GM23338 (cell line): ENCODE results near the gene VPS8. TPM values are rescaled to one million over a fixed set of nuclear protein-coding genes. Genes with fewer than 3 reads are reported as not detected.

ENCODE experiments used
- ATAC-seq: fragments of 200-7000 bp; cut with Tn5 transposase; 3 replicates; pipeline ENCODE4 v1.9.1; 2020
- DNase-seq: peaks from one replicate; pipeline ENCODE4 v3.0.0-alpha.2; 2015; ENCODE audit warnings: low spot score
- H2AFZ ChIP-seq: fragments of 200-600 bp; sonication (generic); 2 replicates; pipeline ENCODE4 v1.8.0; 2016; ENCODE audit warnings: antibody characterized with exemption, mild to moderate bottlenecking, moderate library complexity
- H3F3A ChIP-seq: fragments of 200-600 bp; sonication (generic); replicated peaks from 2 replicates; pipeline ENCODE4 v1.8.0; 2017; ENCODE audit warnings: antibody characterized with exemption, mixed run types, low read depth
- H3K27ac ChIP-seq: fragments of 200-600 bp; sonication (generic); 2 replicates; pipeline ENCODE4 v1.6.1; 2016; ENCODE audit warnings: low read depth
- H3K27me3 ChIP-seq: fragments of 200-600 bp; sonication (generic); 2 replicates; pipeline ENCODE4 v1.8.0; 2016; ENCODE audit warnings: mild to moderate bottlenecking, mixed run types, moderate library complexity; ENCODE audit not compliant: insufficient read depth
- H3K36me3 ChIP-seq: fragments of 200-600 bp; sonication (generic); 2 replicates; pipeline ENCODE4 v1.8.0; 2016; ENCODE audit warnings: mild to moderate bottlenecking; ENCODE audit not compliant: insufficient read depth
- H3K4me1 ChIP-seq: fragments of 200-600 bp; sonication (generic); 2 replicates; pipeline ENCODE4 v1.8.0; 2016; ENCODE audit warnings: mild to moderate bottlenecking, moderate library complexity; ENCODE audit not compliant: insufficient read depth
- H3K4me2 ChIP-seq: fragments of 200-600 bp; sonication (generic); 2 replicates; pipeline ENCODE4 v1.7.1; 2017; ENCODE audit warnings: mixed run types
- H3K4me3 ChIP-seq: fragments of 200-600 bp; sonication (generic); 2 replicates; pipeline ENCODE4 v1.6.1; 2016; ENCODE audit warnings: mixed run types
- H3K79me2 ChIP-seq: fragments of 200-600 bp; sonication (generic); replicated peaks from 2 replicates; pipeline ENCODE4 v1.8.0; 2017; ENCODE audit warnings: mild to moderate bottlenecking; ENCODE audit not compliant: insufficient read depth
- H3K9me2 ChIP-seq: fragments of 200-600 bp; sonication (generic); 2 replicates; pipeline ENCODE4 v1.8.0; 2017; ENCODE audit not compliant: insufficient read depth
- H4K20me1 ChIP-seq: fragments of 200-600 bp; sonication (generic); replicated peaks from 2 replicates; pipeline ENCODE4 v1.8.0; 2017; ENCODE audit warnings: mild to moderate bottlenecking; ENCODE audit not compliant: insufficient read depth
- H3K27ac Mint-ChIP-seq: 2 replicates; pipeline ENCODE4 v1.8.0; 2020; ENCODE audit warnings: inconsistent platforms, mild to moderate bottlenecking, moderate library complexity, mixed read lengths
- H3K27me3 Mint-ChIP-seq: 3 replicates; pipeline ENCODE4 v1.8.0; 2022; ENCODE audit warnings: low read depth, mild to moderate bottlenecking, moderate library complexity, mixed read lengths, inconsistent platforms; ENCODE audit not compliant: insufficient read depth, poor library complexity
- H3K36me3 Mint-ChIP-seq: 3 replicates; pipeline ENCODE4 v1.8.0; 2021; ENCODE audit warnings: low read depth, mild to moderate bottlenecking, inconsistent platforms, moderate library complexity, mixed read lengths
- H3K4me1 Mint-ChIP-seq: 3 replicates; pipeline ENCODE4 v1.8.0; 2020; ENCODE audit warnings: mild to moderate bottlenecking, inconsistent platforms, mixed read lengths
- H3K4me3 Mint-ChIP-seq: 3 replicates; pipeline ENCODE4 v1.8.0; 2021; ENCODE audit warnings: moderate library complexity, mild to moderate bottlenecking, inconsistent platforms, mixed read lengths
- H3K9me3 Mint-ChIP-seq: 3 replicates; pipeline ENCODE4 v1.8.0; 2020; ENCODE audit warnings: moderate library complexity, mild to moderate bottlenecking, inconsistent platforms, mixed read lengths
- CREB1 ChIP-seq: fragments of 250-450 bp; sonication (Bioruptor Pico); IDR thresholded peaks from 2 replicates; pipeline ENCODE4 v1.5.0; 2020; ENCODE audit warnings: low read depth, mild to moderate bottlenecking, moderate library complexity
- CTCF ChIP-seq, 2 experiments: fragments of 200-600 bp in 1 of 2; sonication (generic) in 1 of 2; conservative IDR thresholded peaks; 2 replicates each; pipeline versions ENCODE4 v1.5.1 to v1.6.1; 2016 to 2017; ENCODE audit warnings: antibody characterized with exemption in 2 of 2, low read depth in 2 of 2, mild to moderate bottlenecking in 2 of 2, moderate library complexity in 1 of 2
- ETS1 ChIP-seq: IDR thresholded peaks from 2 replicates; pipeline ENCODE4 v1.6.1; 2016; ENCODE audit warnings: antibody characterized with exemption
- EZH2 ChIP-seq: fragments of 200-600 bp; sonication (generic); IDR thresholded peaks from one replicate; pipeline ENCODE4 v1.8.0; 2017; ENCODE audit warnings: antibody characterized with exemption, mild to moderate bottlenecking, low read depth; ENCODE audit not compliant: unreplicated experiment
- EZH2phosphoT487 ChIP-seq: fragments of 200-600 bp; sonication (generic); IDR thresholded peaks from one replicate; pipeline ENCODE4 v1.8.1; 2018; ENCODE audit warnings: antibody characterized with exemption; ENCODE audit not compliant: unreplicated experiment
- JUNB ChIP-seq: IDR thresholded peaks from one replicate; pipeline ENCODE4 v1.6.1; 2016; ENCODE audit warnings: antibody characterized with exemption; ENCODE audit not compliant: unreplicated experiment
- NANOG ChIP-seq: IDR thresholded peaks from 2 replicates; pipeline ENCODE4 v1.6.1; 2016; ENCODE audit warnings: antibody characterized with exemption, borderline replicate concordance
- POLR2AphosphoS5 ChIP-seq: IDR thresholded peaks from 2 replicates; pipeline ENCODE4 v1.6.1; 2016; ENCODE audit warnings: antibody characterized with exemption, low read depth
- STAT1 ChIP-seq: IDR thresholded peaks from one replicate; pipeline ENCODE4 v1.6.1; 2016; ENCODE audit warnings: antibody characterized with exemption; ENCODE audit not compliant: unreplicated experiment
- ZNF114 ChIP-seq: fragments of 250-450 bp; sonication (Bioruptor Pico); IDR thresholded peaks from 2 replicates; pipeline ENCODE4 v1.5.0; 2020; ENCODE audit warnings: mild to moderate bottlenecking, moderate library complexity
- ZNF331 ChIP-seq: fragments of 250-450 bp; sonication (Bioruptor Pico); IDR thresholded peaks from 2 replicates; pipeline ENCODE4 v1.5.0; 2020; ENCODE audit warnings: low read depth, mild to moderate bottlenecking, moderate library complexity
- polyA plus RNA-seq: library from polyadenylated mRNA; unstranded; fragments of >200 nt; fragmentation: Nextera tagmentation; extraction: Ambion mirVana; gene quantifications from 2 replicates; pipeline ENCODE4 v1.2.1, GENCODE V29; 2016
- total RNA-seq: library from RNA; depleted of rRNA; stranded (reverse); fragments of >200 nt; shearing (Covaris generic); gene quantifications from 2 replicates; pipeline ENCODE4 v1.2.3, GENCODE V29; 2014
- TF ChIP-seq, protein P1 (sequence below): IDR thresholded peaks from one replicate; pipeline ENCODE4 v1.6.1; 2018; ENCODE audit warnings: antibody characterized with exemption; ENCODE audit not compliant: unreplicated experiment

VPS8 gene
- total and polyA plus RNA-seq, 2 experiments from 2014 or later = 17.3 to 45.5 TPM

DNA sequence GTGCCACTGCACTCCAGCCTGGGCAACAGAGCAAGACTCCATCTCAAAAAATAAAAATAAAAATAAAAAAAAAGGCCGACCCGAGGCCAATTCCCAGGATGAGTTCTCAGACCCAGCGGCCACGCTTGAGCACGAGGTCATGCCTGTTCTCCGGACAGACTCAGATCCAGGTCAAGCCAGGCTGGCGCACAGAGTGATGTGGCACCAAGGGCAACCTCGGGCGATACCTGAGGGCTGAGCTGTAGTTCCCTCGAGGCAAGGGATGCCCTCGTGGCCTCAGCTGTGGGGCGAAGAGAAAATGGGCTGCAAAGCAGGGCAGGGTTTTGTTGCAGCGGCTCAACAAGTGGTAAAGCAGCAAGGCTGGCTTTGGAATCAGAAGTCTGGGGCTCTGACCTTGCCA lies 263.6 kb downstream of the VPS8 start (continued):
- TF ChIP-seq, protein P1, sequence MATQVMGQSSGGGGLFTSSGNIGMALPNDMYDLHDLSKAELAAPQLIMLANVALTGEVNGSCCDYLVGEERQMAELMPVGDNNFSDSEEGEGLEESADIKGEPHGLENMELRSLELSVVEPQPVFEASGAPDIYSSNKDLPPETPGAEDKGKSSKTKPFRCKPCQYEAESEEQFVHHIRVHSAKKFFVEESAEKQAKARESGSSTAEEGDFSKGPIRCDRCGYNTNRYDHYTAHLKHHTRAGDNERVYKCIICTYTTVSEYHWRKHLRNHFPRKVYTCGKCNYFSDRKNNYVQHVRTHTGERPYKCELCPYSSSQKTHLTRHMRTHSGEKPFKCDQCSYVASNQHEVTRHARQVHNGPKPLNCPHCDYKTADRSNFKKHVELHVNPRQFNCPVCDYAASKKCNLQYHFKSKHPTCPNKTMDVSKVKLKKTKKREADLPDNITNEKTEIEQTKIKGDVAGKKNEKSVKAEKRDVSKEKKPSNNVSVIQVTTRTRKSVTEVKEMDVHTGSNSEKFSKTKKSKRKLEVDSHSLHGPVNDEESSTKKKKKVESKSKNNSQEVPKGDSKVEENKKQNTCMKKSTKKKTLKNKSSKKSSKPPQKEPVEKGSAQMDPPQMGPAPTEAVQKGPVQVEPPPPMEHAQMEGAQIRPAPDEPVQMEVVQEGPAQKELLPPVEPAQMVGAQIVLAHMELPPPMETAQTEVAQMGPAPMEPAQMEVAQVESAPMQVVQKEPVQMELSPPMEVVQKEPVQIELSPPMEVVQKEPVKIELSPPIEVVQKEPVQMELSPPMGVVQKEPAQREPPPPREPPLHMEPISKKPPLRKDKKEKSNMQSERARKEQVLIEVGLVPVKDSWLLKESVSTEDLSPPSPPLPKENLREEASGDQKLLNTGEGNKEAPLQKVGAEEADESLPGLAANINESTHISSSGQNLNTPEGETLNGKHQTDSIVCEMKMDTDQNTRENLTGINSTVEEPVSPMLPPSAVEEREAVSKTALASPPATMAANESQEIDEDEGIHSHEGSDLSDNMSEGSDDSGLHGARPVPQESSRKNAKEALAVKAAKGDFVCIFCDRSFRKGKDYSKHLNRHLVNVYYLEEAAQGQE = no peak
- TF ChIP-seq CTCF (conservative IDR thresholded peaks at IDR 0.05; ENCODE audit: low read depth in 2 of 2) (no peak), EZH2 (no peak), JUNB (no peak), ZNF331 (CRISPR knock-in tag) (no peak), ZNF114 (CRISPR knock-in tag) (no peak), STAT1 (no peak)

DNA sequence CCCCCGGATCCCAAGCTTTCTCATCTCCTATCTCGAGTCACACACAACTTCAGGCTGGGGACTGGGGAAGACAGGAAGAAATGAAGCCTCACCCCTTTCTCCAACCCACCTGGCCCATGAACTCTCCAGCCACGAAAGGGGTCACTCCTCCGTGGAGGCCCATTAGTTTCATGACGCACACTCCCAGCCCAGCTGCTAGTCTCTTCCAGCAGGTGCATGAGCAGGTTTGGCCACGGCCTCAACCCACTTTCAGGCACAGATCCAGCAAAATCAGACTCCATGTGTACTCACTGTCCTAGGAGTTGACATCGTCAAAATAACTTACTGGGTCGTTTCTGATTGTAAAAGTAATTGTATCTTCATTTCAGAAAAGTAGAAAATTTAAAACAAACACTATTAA lies 264.3 kb downstream of the VPS8 start:
- Histone ChIP-seq H3K36me3 (no peaks in the 10 kb centered on the region), H2AFZ (no peak overlapping the region), H3F3A (no peaks in the 10 kb centered on the region), H3K4me1 (no peaks in the 10 kb centered on the region; the same call in 1 of the 2 replicates), H3K27me3 (no peaks in the 10 kb centered on the region), H3K4me2 (no peak overlapping the region), H3K27ac (no peak overlapping the region), H3K79me2 (no peaks in the 10 kb centered on the region), H3K4me3 (no peak overlapping the region), H3K9me2 (no peaks in the 10 kb centered on the region), H4K20me1 (no peaks in the 10 kb centered on the region)
- H3K27me3 Mint-ChIP-seq = peaks cover 7% of the 10 kb centered on the region
- no peaks in the 10 kb centered on the region for H3K9me3 Mint-ChIP-seq
- DNase-seq (no peak), ATAC-seq (no peak)
- no peak overlapping the region for H3K27ac Mint-ChIP-seq
- H3K36me3 Mint-ChIP-seq = no peaks in the 10 kb centered on the region
- H3K4me3 Mint-ChIP-seq = no peak overlapping the region
- no peaks in the 10 kb centered on the region for H3K4me1 Mint-ChIP-seq
- TF ChIP-seq EZH2phosphoT487 = no peak
- no peak for TF ChIP-seq NANOG
- TF ChIP-seq JUNB = no peak
- no peak for TF ChIP-seq STAT1
- TF ChIP-seq CREB1 (CRISPR knock-in tag) = no peak
- TF ChIP-seq ZNF114 (CRISPR knock-in tag) = no peak
- no peak for TF ChIP-seq CTCF (conservative IDR thresholded peaks at IDR 0.05; ENCODE audit: low read depth in 2 of 2)
- no peak for TF ChIP-seq EZH2
- TF ChIP-seq POLR2AphosphoS5 = no peak
- TF ChIP-seq ETS1 = no peak
- TF ChIP-seq, protein P1 = no peak
